HPDE6-E6E7 (cell line): ENCODE measurements around the gene FRMD6.
"Not testable (repeated sequence)": the region's sequence is repeated elsewhere in the genome, so short reads cannot be mapped to it uniquely, and the experiment has no call there.

Experiments used
- DNase-seq: peaks from one replicate; pipeline ENCODE4 v3.0.0; 2011; ENCODE audit warnings: missing footprints; ENCODE audit errors: extremely low spot score

FRMD6 gene

GRCh38 chr14:51630987-51631386 is 20.7 kb upstream of the FRMD6 start:
- DNase-seq: no peak

- not testable (repeated sequence) for DNase-seq
Observed at GRCh38 chr14:51633298-51633697, 18.4 kb upstream of the FRMD6 start.

GRCh38 chr14:51636109-51636508 is 15.6 kb upstream of the FRMD6 start:
- DNase-seq: no peak

- DNase-seq: no peak
Observed at GRCh38 chr14:51638071-51638944, 13.4 kb upstream of the FRMD6 start.

GRCh38 chr14:51639668-51640316 is 11.9 kb upstream of the FRMD6 start:
- no peak for DNase-seq

- DNase-seq: peak; percentile 37
Observed at GRCh38 chr14:51643140-51643539, 8.6 kb upstream of the FRMD6 start.

GRCh38 chr14:51644217-51644933 is 7.3 kb upstream of the FRMD6 start:
- no peak for DNase-seq

GRCh38 chr14:51648296-51648695 is 3.4 kb upstream of the FRMD6 start:
- no peak for DNase-seq

- DNase-seq: no peak
Observed at GRCh38 chr14:51650716-51651387, 858 bp upstream of the FRMD6 start.

GRCh38 chr14:51652168-51653078 is 713 bp downstream of the FRMD6 start:
- peak; percentile 20 for DNase-seq

GRCh38 chr14:51653079-51653774 is 1.5 kb downstream of the FRMD6 start:
- no peak for DNase-seq

GRCh38 chr14:51653775-51654532 is 2.2 kb downstream of the FRMD6 start:
- no peak for DNase-seq

GRCh38 chr14:51654533-51654845 is 2.8 kb downstream of the FRMD6 start:
- DNase-seq: no peak

GRCh38 chr14:51657762-51658161 is 6.1 kb downstream of the FRMD6 start:
- no peak for DNase-seq

GRCh38 chr14:51658441-51659173 is 6.9 kb downstream of the FRMD6 start:
- DNase-seq: no peak

- DNase-seq: no peak
Observed at GRCh38 chr14:51660741-51661140, 9.0 kb downstream of the FRMD6 start.

- no peak for DNase-seq
Observed at GRCh38 chr14:51661504-51661903, 9.8 kb downstream of the FRMD6 start.

- DNase-seq: no peak
Observed at GRCh38 chr14:51663783-51664326, 12.1 kb downstream of the FRMD6 start.

- DNase-seq: no peak
Observed at GRCh38 chr14:51666070-51666469, 14.4 kb downstream of the FRMD6 start.
